ENCODE results near the gene CPNE2. TPM values are rescaled to one million over a fixed set of nuclear protein-coding genes. Genes with fewer than 3 reads are reported as not detected.

The CPNE2 gene
- total RNA-seq, 2 donors from 2014 or later = 16.0 to 26.1 TPM

- Histone ChIP-seq H3K27me3 (no peaks in the 10 kb centered on the region), H3K9me3 (no peaks in the 10 kb centered on the region), H3K27ac (no peak overlapping the region), H3K4me1 (peaks cover 0 to 16% of the 10 kb centered on the region in 2 donors), H3K36me3 (no peaks in the 10 kb centered on the region), H3K4me3 (no peak overlapping the region)
- TF ChIP-seq, protein P1, sequence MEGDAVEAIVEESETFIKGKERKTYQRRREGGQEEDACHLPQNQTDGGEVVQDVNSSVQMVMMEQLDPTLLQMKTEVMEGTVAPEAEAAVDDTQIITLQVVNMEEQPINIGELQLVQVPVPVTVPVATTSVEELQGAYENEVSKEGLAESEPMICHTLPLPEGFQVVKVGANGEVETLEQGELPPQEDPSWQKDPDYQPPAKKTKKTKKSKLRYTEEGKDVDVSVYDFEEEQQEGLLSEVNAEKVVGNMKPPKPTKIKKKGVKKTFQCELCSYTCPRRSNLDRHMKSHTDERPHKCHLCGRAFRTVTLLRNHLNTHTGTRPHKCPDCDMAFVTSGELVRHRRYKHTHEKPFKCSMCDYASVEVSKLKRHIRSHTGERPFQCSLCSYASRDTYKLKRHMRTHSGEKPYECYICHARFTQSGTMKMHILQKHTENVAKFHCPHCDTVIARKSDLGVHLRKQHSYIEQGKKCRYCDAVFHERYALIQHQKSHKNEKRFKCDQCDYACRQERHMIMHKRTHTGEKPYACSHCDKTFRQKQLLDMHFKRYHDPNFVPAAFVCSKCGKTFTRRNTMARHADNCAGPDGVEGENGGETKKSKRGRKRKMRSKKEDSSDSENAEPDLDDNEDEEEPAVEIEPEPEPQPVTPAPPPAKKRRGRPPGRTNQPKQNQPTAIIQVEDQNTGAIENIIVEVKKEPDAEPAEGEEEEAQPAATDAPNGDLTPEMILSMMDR (IDR thresholded peaks at IDR 0.05) = no peak
- DNase-seq (ENCODE audit: low spot score) = no peak
Observed at GRCh38 chr16:57137043-57137442, 44.7 kb downstream of the CPNE2 start.

GRCh38 chr16:57137566-57138273 lies 45.3 kb downstream of the CPNE2 start:
- no peak overlapping the region for H3K27ac ChIP-seq
- H3K27me3 ChIP-seq = no peaks in the 10 kb centered on the region
- no peaks in the 10 kb centered on the region for H3K9me3 ChIP-seq
- H3K4me3 ChIP-seq = no peak overlapping the region
- TF ChIP-seq, protein P1 (IDR thresholded peaks at IDR 0.05) = no peak
- H3K4me1 ChIP-seq = peaks cover 0 to 22% of the 10 kb centered on the region in 2 donors
- DNase-seq (ENCODE audit: low spot score) = no peak
- H3K36me3 ChIP-seq = no peaks in the 10 kb centered on the region

GRCh38 chr16:57138281-57138935 lies 46.0 kb downstream of the CPNE2 start:
- Histone ChIP-seq H3K27me3 (no peaks in the 10 kb centered on the region), H3K4me3 (no peak overlapping the region), H3K27ac (no peak overlapping the region), H3K4me1 (peaks cover 0 to 27% of the 10 kb centered on the region in 2 donors), H3K9me3 (no peaks in the 10 kb centered on the region), H3K36me3 (no peaks in the 10 kb centered on the region)
- TF ChIP-seq, protein P1 (IDR thresholded peaks at IDR 0.05) = no peak
- no peak for DNase-seq (ENCODE audit: low spot score)

GRCh38 chr16:57140931-57141668 lies 48.7 kb downstream of the CPNE2 start:
- TF ChIP-seq, protein P1 (IDR thresholded peaks at IDR 0.05) = no peak
- peaks cover 0 to 52% of the 10 kb centered on the region in 2 donors for H3K4me1 ChIP-seq
- no peak overlapping the region for H3K4me3 ChIP-seq
- H3K27me3 ChIP-seq = no peaks in the 10 kb centered on the region
- no peaks in the 10 kb centered on the region for H3K9me3 ChIP-seq
- no peak for DNase-seq (ENCODE audit: low spot score)
- no peak overlapping the region for H3K27ac ChIP-seq
- no peaks in the 10 kb centered on the region for H3K36me3 ChIP-seq

GRCh38 chr16:57141822-57142631 lies 49.6 kb downstream of the CPNE2 start:
- DNase-seq (ENCODE audit: low spot score) = no peak
- TF ChIP-seq, protein P1 (IDR thresholded peaks at IDR 0.05) = no peak
- Histone ChIP-seq H3K36me3 (no peaks in the 10 kb centered on the region), H3K9me3 (no peaks in the 10 kb centered on the region), H3K27ac (no peak overlapping the region), H3K4me3 (no peak overlapping the region), H3K4me1 (peaks cover 0 to 61% of the 10 kb centered on the region in 2 donors), H3K27me3 (no peaks in the 10 kb centered on the region)

Data from right atrium auricular region (tissue), 2 donors.